Endothelial cell (in vitro differentiated cells): ENCODE measurements around the gene PRRT1B. TPM values are rescaled to one million over a fixed set of nuclear protein-coding genes. Genes with fewer than 3 reads are reported as not detected.

Experiments used
- DNase-seq: peaks from one replicate; pipeline ENCODE4 v3.0.0; 2021; ENCODE audit warnings: low spot score
- H3K27ac Mint-ChIP-seq: one replicate; pipeline ENCODE4 v1.8.0; 2021; ENCODE audit warnings: mixed read lengths, inconsistent platforms; ENCODE audit not compliant: unreplicated experiment
- H3K27me3 Mint-ChIP-seq: one replicate; pipeline ENCODE4 v1.8.0; 2021; ENCODE audit warnings: mild to moderate bottlenecking, moderate library complexity, mixed read lengths, inconsistent platforms; ENCODE audit not compliant: unreplicated experiment
- H3K36me3 Mint-ChIP-seq: one replicate; pipeline ENCODE4 v1.8.0; 2021; ENCODE audit warnings: mild to moderate bottlenecking, low read depth, mixed read lengths, inconsistent platforms; ENCODE audit not compliant: unreplicated experiment
- H3K4me1 Mint-ChIP-seq: one replicate; pipeline ENCODE4 v1.8.0; 2021; ENCODE audit warnings: mild to moderate bottlenecking, mixed read lengths, inconsistent platforms; ENCODE audit not compliant: unreplicated experiment
- H3K4me3 Mint-ChIP-seq: one replicate; pipeline ENCODE4 v1.8.0; 2021; ENCODE audit warnings: mild to moderate bottlenecking, mixed read lengths, inconsistent platforms; ENCODE audit not compliant: unreplicated experiment
- H3K9me3 Mint-ChIP-seq: one replicate; pipeline ENCODE4 v1.8.0; 2021; ENCODE audit warnings: mixed read lengths, inconsistent platforms; ENCODE audit not compliant: unreplicated experiment
- CTCF ChIP-seq: fragments of 200-600 bp; sonication (generic); IDR thresholded peaks from one replicate; pipeline ENCODE4 v1.5.0; 2021; ENCODE audit warnings: antibody characterized with exemption; ENCODE audit not compliant: unreplicated experiment
- total RNA-seq: library from RNA; stranded (reverse); fragmentation: NEBNext Ultra II Directional; extraction: Animal tissue kit (Norgen Biotek cat#: 25700); gene quantifications from one replicate; pipeline ENCODE4 v1.2.1, GENCODE V29; 2021; ENCODE audit not compliant: unreplicated experiment

PRRT1B gene
- total RNA-seq, 1 donor from 2014 or later = not detected

- Mint-ChIP-seq H3K27me3 (peaks cover 25% of the 10 kb centered on the region), H3K27ac (no peak overlapping the region), H3K4me3 (no peak overlapping the region), H3K4me1 (peaks cover 15% of the 10 kb centered on the region), H3K36me3 (peaks cover 60% of the 10 kb centered on the region), H3K9me3 (no peaks in the 10 kb centered on the region)
- DNase-seq = no peak
- TF ChIP-seq CTCF = no peak
These were observed 51.1 kb downstream of the PRRT1B start for GRCh38 chr9:131596430-131596743.

- TF ChIP-seq CTCF = no peak
- DNase-seq = no peak
- peaks cover 7% of the 10 kb centered on the region for H3K4me1 Mint-ChIP-seq
- H3K27me3 Mint-ChIP-seq = peaks cover 19% of the 10 kb centered on the region
- no peak overlapping the region for H3K4me3 Mint-ChIP-seq
- no peaks in the 10 kb centered on the region for H3K9me3 Mint-ChIP-seq
- peaks cover 62% of the 10 kb centered on the region for H3K36me3 Mint-ChIP-seq
- H3K27ac Mint-ChIP-seq = no peak overlapping the region
These were observed 51.9 kb downstream of the PRRT1B start for GRCh38 chr9:131597246-131597645.

GRCh38 chr9:131598121-131598520, 52.8 kb downstream of the PRRT1B start:
- no peak for DNase-seq
- H3K27ac Mint-ChIP-seq = no peak overlapping the region
- H3K36me3 Mint-ChIP-seq = peaks cover 59% of the 10 kb centered on the region
- peak overlapping the region; percentile 47 for H3K4me3 Mint-ChIP-seq
- TF ChIP-seq CTCF = no peak
- H3K9me3 Mint-ChIP-seq = no peaks in the 10 kb centered on the region
- peaks cover 16% of the 10 kb centered on the region for H3K27me3 Mint-ChIP-seq
- peaks cover 3% of the 10 kb centered on the region for H3K4me1 Mint-ChIP-seq

DNA sequence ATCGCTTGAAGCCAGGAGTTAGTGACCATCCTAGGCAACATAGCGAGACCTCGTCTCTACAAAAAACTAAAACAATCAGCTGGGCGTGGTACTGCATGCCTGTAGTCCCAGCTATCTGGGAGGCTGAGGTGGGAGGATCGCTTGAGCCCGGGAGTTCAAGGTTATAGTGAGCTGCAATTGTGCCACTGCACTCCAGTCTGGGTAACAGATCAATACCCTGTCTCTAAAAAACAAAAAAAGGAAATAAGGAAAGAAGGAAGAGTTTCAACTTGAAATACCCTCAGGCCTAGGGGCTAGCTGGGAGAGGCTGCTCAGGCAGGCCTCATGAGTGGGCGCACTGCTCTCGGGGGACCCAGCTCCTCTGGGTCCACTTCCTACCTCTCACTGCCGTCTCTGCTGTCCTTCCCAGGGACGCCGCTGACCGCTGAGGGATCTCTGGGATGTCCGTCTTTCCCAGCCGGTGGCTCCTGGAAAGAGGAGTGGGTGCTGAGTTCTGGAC, 56.4 kb downstream of the PRRT1B start:
- peaks cover 15% of the 10 kb centered on the region for H3K27me3 Mint-ChIP-seq
- peaks cover 67% of the 10 kb centered on the region for H3K36me3 Mint-ChIP-seq
- no peaks in the 10 kb centered on the region for H3K4me1 Mint-ChIP-seq
- no peak for DNase-seq
- no peak overlapping the region for H3K4me3 Mint-ChIP-seq
- H3K9me3 Mint-ChIP-seq = no peaks in the 10 kb centered on the region
- no peak overlapping the region for H3K27ac Mint-ChIP-seq
- no peak for TF ChIP-seq CTCF

DNA sequence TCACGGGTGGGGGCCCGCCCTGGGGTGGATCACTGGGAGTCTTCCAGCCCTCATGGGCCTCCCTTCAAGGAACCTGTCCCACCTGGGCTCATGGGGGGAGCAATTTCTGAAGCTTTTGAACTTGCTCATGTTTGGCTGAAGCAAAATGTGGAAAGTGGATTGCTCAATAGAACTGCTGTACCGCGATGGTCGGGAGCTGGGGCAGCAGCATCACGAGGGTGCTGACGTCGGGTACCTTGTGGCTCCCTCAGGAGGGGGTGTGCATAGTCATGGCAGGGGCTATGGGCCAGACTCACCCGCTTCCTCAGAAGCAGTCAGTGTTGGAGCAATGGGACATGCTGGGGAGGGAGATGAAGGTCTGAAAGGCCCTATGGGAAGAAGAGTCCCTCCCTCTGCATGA, 57.9 kb downstream of the PRRT1B start:
- Mint-ChIP-seq H3K9me3 (no peaks in the 10 kb centered on the region), H3K4me3 (peak overlapping the region; percentile 31), H3K27ac (no peak overlapping the region), H3K27me3 (peaks cover 17% of the 10 kb centered on the region), H3K36me3 (peaks cover 70% of the 10 kb centered on the region), H3K4me1 (peaks cover 2% of the 10 kb centered on the region)
- TF ChIP-seq CTCF = no peak
- no peak for DNase-seq
